Posterior cingulate gyrus (tissue), 11 donors: ENCODE results near the gene ZNF583.

Experiments
- DNase-seq, 10 donors: peaks; one replicate each; pipeline versions ENCODE4 v3.0.0 to v3.0.0-alpha.2; 2020 to 2021; ENCODE audit warnings: mixed read lengths in 3 of 10
- intact Hi-C: fragments of 100-400 bp; cut with DNase I; formaldehyde crosslinking; loops from one replicate; pipeline ENCODE4 v1.15.1; 2023

The ZNF583 gene

DNA sequence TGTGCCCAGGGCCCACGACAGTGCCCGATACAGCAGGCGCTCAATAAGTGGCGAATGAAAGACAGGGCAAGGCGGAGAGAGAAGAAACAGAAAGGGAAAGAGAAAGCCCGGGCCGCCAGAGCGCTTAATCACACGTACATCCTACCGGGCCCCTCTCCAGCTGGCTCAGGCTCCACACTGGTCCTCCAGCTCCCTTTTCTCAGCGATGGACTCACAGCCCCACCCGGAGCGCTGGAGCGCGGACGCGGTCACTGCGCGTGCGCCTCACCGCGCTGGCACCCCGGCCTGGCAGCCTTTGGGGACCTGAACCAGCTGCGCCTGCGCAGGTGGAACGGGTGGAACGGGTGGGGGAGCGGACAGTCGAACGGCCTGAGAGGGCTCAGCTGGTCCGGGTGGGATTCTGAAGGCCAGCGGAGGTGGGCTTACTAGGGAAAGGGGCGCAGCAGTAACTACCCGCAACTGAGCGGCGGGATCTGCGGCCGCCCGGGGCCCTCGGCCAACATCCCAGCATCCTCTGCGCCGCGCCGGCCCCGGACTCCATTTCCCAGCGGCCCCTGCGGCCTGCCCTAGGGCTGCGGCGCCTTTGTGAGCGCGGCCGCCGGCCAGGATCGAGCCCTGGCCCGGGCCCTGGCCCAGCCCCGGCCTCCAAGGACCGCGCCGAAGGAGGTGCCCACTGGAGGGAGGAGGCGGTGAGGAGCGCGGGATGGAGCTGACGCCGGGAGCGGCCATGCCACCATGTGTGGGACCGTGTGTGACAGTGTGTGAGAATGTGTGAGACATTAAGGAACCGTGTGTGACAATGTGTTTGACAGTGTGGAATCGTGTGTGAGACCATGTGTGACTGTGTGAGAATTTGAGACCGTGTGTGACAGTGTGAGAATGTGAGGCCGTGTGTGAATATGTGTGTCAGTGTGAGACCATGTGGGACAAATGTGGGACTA is at the start of gene ZNF583:
Gene ZNF583 (plus strand): TSS at position 569 of the 941 bp plus-strand sequence. CDS start 2,783 bp downstream, outside the sequence.
- intact Hi-C loops: loop anchor here (1.0 kb wide), 1 partner anchor 11 kb away; the partner anchor contains the start of gene ZNF582
- DNase-seq: peak; percentile 91 to 99 (median 94)

DNA sequence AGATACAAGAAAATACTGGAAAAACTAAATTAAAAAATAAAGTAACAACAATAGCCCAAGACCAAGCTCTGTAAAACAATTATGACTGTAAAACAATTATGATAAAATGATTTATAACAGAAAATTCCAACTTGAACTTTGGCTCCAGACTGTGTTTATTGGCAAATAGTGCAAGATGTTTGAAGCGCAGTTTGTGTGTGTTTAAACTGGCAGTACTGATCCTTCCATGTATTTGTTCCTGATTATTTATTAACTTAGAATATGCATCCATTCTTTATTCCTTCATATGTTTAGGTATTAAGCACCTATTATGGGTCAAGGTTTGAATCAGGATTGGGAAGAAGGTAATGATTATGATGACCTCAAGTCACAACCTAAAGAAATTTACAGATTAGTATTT is 48.6 kb upstream of the ZNF583 start:
- intact Hi-C loops: no loop called here
- no peak for DNase-seq

DNA sequence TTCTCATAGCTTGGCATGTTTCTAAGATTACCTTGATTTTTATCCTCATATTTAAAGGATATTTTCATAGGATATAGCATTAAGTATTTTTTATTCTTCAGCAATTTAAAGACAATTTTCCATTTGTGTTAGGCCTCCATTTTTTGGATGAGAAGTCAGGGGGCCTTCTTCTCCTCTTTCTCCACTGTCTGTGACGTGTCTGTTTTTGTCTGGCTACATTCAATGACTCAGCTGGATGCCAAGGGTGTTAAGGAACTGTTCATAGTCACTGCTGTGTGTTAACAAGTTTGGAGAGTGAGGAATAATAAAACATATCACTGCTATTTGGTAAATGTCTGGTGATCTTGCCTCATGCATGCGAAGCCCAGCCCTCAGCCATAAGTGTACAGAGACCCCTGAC is 47.2 kb upstream of the ZNF583 start:
- intact Hi-C loops: no loop called here
- no peak for DNase-seq

DNA sequence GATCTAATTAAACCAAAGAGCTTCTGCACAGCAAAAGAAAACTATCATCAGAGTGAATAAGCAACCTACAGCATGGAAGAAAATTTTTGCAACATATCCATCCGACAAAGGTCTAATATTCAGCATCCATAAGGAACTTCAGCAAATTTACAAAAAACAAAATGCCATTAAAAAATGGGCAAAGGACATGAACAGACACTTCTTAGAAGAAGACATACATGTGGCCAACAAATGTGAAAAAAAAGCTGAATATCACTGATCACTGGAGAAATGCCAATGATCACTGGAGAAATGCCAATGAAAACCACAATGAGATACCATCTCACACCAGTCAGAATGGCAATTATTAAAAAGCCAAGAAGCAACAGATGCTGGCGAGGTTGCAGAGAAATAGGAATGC is 43.3 kb upstream of the ZNF583 start:
- no peak for DNase-seq
- intact Hi-C loops: no loop called here

DNA sequence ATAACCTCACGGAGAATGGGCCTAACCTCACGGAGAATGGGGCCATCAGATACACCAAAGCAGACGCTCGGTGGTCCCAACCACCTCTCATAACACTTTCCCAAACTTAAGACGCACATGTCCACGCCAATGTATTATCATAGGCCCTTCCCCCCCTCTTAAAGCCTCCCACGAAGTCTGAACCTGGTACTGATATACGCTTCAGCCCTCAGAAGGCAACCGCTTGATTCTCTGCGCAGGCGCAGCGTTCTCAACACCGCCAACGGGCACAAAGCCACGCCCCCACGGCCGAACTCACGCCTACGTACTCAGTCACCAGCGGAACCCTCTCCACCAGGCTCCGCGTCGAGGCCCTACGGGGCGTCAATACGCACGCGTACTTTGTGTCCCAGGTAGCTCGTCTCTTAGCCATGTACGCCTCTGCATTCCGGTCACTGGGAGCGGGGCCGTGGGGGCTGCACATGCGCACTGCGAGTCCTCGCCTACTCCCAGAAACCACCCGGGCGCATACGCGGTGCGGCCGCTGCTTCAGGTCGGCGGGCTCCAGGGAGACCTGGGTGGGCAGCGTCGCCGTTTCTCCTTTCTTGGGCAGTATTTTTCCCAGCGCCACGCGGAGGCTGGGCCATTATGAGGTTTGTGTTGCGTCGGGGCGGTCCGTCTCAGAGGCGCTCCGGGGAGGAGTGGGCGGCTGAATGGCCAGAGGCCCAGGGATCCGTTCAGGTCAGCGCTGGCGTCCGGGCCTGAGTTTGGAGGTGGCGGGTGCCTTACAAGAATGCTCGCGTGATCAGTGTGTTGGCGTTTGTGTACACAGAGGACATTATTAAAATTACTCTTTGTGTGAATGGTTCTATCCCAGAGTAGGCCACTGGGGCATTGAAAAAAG is 36.1 kb upstream of the ZNF583 start:
- peak; percentile 69 to 97 (median 84) for DNase-seq
- intact Hi-C loops: no loop called here

DNA sequence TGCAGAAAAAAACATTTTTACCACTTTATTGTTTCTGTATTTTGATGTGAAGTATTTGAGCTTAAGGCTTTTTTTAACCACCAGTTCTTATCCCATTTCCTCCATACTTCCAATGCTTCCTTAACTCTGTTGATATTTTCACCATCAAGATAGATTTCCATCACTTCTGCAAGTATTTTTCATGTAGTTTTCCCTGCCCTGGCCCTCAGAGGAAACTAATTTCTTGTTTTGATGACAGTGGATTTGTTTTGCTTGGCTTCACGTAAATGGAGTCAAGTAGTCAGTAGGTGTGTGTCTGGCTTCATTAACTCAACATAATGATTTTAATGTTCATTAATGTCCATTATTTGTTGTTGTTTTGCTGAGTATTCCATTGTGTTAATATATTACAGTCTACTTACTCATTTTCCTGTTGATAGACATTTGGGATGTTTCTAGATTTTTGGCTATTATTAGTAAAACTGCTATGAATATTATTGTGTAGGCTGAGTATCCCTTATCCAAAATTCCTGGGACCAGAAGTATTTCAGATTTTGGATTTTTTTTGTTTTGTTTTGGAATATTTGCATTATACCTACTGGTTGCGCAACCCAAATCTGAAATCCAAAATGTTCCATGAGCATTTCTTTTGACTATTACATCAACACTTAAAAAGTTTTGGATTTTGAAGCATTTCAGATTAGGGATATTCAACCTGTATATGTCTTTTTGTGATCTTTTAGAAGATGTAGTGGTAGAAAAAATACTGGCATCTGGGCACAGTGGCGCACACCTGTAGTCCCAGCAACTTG is 34.1 kb upstream of the ZNF583 start:
- intact Hi-C loops: no loop called here

DNA sequence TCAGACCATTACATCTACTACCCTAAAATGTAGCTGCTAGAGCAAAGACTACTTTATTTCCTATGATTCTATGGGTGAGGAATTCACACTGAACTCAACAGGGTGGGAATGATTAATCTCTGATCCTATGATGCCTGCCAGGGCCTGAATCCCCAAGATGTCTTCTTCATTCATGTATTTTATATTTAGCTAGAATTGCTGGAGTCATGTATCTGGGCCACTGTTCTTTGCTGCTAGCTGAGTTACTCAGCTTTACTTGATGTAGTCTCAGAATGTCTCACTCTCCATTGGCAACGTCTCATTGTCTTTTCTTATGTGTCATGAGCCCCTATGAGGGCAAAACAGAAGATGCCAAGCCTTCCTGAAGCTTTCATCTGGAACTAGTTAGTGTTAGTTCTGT is 31.9 kb upstream of the ZNF583 start:
- no peak for DNase-seq
- intact Hi-C loops: no loop called here

More for the DNA sequence above, 34.1 kb upstream of the ZNF583 start:
- no peak for DNase-seq

DNA sequence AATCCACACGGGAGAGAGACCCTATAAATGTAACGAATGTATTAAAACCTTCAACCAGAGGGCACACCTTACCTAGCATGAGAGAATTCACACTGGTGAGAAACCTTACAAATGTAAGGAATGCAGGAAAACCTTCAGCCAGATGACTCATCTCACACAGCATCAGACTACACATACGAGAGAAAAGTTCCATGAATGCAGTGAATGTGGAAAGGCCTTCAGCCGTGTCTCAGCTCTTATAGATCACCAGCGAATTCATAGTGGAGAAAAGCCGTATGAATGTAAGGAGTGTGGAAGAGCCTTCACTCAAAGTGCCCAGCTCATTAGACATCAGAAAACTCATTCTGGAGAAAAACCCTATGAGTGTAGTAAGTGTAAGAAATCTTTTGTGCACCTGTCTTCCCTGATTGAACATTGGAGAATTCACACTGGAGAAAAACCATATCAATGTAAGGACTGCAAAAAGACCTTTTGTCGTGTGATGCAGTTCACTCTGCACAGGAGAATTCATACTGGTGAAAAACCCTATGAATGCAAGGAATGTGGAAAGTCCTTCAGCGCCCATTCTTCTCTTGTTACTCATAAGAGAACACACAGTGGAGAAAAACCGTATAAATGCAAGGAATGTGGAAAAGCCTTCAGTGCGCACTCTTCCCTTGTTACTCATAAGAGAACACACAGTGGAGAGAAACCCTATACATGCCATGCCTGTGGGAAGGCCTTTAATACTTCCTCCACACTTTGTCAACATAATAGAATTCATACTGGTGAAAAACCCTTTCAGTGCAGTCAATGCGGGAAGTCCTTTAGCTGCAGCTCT is 26.8 kb upstream of the ZNF583 start:
- no peak for DNase-seq
- intact Hi-C loops: no loop called here

DNA sequence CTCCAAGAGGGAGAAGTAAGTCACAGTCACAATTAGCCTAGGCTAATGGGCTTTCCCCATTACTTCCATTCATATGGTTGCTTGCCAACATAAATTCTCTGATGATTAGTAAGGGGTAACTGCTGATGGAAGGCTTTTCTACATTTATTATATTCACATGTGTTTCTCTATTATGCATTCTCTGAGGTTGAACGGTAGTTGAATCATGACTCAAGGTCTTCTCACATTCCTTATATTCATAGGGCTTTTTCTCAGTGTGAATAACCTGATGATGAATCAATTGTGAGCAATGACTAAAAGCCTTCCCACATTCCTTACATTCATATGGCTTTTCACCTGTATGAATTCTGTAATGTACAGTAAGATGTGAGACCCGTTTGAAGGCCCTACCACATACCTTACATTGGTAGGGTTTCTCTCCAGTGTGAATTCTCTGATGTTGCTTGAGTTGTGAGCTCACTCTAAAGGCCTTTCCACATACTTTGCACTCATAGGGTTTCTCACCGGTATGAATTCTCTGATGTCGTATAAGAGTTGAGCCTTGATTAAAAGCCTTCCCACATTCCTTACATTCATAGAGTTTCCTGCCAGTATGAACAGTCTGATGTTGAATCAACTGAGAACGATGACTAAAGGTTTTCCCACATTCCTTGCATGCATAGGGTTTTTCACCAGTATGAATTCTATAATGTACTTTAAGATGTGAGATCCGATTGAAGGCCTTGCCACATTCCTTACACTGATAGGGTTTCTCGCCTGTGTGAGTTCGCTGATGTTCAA is 20.1 kb upstream of the ZNF583 start:
- DNase-seq: no peak
- intact Hi-C loops: no loop called here

DNA sequence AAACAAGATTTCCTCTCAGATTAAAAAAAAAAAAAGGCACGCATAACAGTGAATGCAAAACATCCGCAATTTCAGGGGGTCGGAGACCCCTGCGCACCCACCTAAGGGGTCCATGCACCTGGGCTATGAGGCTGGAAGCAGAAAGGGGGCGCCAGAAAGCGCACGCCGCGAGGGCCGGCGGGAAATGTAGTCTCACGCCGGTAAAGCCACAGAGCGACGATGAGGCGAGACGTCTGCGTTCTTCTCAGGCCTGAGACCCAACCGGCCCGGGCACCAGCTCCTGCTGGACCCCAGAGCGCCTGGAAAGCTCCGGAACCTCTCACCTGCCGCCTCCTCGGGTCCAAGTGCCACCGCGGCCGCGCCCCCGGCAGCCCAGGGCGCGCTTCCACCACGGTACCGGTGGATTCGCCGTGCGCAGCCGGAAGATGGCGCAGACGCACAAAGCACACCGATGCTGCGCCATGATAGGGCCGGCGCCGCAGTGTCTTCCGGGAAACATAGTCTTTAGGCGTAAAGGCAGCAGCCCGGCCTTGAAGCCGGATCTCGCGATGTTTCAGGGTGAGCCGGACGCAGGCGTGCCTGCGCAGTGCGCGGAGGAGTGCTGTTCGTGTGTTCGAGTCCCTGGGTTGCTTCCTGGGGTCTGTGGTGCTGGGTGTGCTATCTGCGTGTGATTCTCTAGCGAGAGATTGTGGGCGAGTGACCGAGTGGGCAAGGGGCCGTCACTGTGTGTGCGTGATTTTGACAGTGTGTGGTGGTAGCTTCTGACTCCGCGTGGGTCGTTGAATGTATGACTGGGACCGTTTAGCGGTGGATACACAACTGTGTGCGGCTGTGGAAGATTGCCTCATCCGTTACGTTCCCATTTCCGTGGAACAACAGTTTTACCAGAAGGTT is 10.8 kb upstream of the ZNF583 start, which contains the start of gene ZNF582:
Gene ZNF582 (minus strand): TSS at position 416 of the 894 bp plus-strand sequence. CDS start 1,782 bp downstream, outside the sequence.
- intact Hi-C loops: loop anchor here (1.0 to 10.0 kb wide), 6 partner anchors 10 to 201 kb away; partner anchors contain the start of genes ZFP28, ZNF667, ZNF71 and ZSCAN5A
- DNase-seq: peak; percentile 89 to 99 (median 94)

DNA sequence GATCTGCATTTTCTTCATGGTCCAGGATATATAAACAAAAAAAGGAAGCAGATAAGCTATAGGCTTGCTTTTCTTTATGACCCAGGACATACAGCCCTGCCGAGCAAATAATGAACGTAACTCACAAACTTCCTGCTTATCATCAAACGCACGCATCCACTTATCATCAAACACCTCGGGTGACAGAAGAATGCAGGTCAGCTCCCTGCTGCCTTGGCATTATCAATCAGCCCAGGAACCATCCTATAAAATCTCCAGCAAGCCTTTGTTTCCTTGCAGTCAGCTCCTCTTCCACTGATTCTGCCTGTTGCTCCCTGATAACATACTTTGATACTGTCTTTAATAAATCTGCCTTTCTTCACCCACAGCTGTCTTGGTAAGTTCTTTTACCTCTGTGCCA is 5.3 kb upstream of the ZNF583 start:
- no peak for DNase-seq
- intact Hi-C loops: loop anchor here (10.0 kb wide), 4 partner anchors 84 to 196 kb away; partner anchors contain the start of genes ZFP28, ZNF71 and ZSCAN5A

DNA sequence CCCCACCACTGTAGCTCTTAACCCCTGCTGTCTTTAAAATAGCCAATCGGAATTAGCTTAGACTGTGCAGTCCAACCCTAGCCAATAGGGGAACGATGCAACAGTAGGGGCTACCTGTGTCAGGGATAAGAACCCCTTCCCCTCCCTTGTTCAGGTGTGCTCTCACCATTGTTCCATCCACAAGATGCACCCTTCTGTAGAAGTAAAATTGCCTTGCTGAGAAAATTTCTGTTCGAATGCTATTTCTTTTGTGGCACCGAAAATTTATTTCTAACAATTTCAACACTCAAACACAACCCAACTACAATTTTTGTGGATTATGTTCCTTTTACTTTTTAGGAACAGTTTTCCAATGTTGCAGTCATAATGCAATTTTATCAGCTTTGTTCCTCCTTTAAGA is 3.6 kb upstream of the ZNF583 start:
- DNase-seq: no peak
- intact Hi-C loops: no loop called here

DNA sequence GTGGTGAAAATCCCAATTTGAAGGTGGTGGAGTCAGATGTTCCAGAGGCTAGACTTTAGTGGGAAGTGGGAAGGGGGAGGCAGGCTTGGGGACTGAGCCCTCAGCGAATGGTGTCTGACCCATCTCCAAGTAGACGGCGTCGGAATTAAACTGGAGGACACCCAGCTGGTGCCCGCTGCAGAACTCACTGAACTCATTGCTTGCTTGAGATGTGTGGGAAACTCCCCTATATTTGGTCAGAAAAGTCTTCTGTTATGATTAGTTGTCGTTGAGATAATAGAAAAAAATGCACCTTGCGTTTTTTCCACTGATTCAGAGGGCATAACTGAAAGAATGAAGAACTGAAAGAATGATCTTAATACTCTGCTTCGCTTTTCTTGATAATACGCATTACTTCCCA is 871 bp upstream of the ZNF583 start:
- intact Hi-C loops: loop anchor here (1.0 kb wide), 1 partner anchor 10 kb away; the partner anchor contains the start of gene ZNF582
- DNase-seq: no peak

DNA sequence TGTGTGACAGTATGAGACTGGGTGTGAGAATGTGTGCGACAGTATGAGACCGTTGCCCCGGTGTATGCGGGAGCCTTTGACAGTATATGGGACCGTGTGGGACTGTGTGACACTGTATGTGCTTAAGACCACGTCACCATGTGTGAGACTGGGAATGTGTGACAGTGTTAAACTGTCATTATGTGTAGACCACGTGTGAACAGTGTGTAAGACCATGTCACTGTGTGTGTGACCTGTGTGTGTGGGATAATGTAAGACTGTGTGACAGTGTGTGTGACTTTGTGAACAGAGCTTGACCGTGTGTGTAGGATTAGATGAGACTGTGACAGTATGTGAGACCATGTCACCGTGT is 549 bp downstream of the ZNF583 start:
- intact Hi-C loops: no loop called here
- no peak for DNase-seq

DNA sequence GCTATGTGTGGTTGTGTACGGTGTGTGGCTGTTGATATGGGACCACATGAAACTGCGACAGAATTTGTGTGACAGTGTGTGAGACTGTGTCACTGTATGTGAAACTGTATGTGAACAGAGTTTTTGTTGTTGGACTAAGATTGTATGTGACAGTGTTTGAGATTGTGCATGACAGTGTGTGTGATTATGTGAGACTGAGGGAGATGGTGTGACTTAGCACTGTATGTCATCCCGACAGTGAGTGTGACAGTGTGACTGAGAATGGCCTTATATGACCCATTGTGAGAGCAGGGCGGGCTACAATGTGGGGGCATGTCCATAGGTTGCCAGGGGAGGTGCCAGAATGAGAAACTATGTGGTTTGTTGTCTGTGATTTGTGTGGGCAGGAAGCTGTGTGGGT is 930 bp downstream of the ZNF583 start:
- intact Hi-C loops: no loop called here
- DNase-seq: no peak

DNA sequence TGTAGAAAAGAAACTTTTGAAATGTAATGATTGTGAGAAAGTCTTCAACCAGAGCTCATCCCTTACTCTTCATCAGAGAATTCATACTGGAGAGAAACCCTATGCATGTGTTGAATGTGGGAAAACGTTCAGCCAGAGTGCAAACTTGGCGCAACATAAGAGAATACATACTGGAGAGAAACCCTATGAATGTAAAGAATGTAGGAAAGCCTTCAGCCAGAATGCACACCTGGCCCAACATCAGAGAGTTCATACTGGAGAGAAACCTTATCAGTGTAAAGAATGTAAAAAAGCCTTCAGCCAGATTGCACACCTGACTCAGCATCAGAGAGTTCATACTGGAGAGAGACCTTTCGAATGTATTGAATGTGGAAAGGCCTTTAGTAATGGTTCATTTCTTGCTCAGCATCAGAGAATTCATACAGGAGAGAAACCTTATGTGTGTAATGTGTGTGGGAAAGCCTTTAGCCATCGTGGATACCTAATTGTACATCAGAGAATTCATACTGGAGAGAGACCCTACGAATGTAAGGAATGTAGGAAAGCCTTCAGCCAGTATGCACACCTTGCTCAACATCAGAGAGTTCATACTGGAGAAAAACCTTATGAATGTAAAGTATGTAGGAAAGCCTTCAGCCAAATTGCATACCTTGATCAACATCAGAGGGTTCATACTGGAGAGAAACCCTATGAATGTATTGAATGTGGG is 19.3 kb downstream of the ZNF583 start:
- DNase-seq: no peak
- intact Hi-C loops: no loop called here

DNA sequence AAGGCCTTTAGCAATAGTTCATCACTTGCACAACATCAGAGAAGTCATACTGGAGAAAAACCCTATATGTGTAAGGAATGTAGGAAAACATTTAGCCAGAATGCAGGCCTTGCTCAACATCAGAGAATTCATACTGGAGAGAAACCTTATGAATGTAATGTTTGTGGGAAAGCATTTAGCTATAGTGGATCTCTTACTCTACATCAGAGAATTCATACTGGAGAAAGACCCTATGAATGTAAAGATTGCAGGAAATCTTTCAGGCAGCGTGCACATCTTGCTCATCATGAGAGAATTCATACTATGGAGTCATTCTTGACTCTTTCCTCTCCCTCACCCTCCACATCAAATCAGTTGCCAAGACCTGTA is 19.8 kb downstream of the ZNF583 start:
- DNase-seq: no peak
- intact Hi-C loops: no loop called here
